Stimulated activated CD4-positive, alpha-beta T cell treated with anti-CD3 and anti-CD28 coated beads, Interleukin-1b, Interleukin-23, amount 100 ng/mL, for 48 hours (primary cell): ENCODE results near the gene ID2.

ENCODE experiments used
- DNase-seq: peaks from one replicate; pipeline ENCODE4 v3.0.0-alpha.2; 2020

ID2 gene

GRCh38 chr2:8648441-8649213, 33.2 kb upstream of the ID2 start:
- DNase-seq, result no peak

DNA sequence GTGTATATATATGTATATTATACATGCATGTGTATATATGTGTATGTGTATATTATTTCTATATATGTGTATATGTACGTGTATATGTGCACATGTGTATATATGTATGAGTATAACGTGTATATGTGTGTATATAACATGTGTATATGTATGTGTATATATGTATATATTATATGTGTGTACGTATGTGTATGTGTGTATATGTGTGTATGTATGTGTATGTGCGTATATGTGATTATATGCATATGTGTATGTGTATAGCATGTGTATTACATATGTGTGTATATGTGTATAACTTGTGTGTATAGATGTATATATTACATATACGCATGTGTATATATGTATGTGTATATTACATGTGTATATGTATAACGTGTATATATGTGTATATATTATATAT, 32.1 kb upstream of the ID2 start:
- DNase-seq, result no peak

DNA sequence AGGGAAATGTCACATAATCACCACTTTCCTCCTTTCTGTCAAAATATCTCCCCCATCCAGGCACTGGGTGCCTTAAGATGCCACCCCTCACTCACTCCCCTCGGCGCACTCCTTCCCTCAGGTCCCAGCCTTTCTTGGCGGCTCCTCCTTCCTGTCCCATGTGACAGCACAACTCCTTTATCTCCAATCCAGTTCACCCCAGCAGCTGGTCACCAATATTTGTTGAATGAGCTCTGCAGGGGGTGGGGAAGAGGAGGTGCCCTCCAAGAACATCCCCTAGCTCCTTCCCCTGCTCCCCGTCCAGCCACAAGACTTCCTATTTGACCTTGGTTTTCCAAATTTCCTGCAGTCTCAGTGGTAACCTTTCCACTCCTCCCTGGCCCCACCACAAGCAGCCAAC, 31.6 kb upstream of the ID2 start:
- DNase-seq, result no peak

- no peak for DNase-seq
Measured at GRCh38 chr2:8652774-8653426, 29.0 kb upstream of the ID2 start.

DNA sequence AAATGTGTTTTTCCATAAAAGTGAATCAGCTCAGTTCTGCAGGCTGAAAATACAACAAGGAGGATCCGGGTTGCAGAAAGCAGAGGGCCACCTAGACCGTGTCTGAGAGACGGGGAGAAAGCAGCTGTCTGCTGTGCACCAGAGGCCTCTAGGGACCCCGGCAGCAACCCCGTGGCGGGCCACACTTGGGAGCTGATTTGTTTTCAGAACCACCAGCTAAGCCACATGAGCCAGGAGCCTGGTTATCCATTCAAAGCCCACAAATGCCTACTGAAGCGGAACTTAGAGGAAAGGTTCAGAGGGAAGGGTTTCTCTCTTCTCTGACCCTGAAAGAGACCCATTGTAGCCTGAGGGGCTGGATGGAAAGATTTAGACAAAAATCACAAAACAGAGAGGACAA, 28.4 kb upstream of the ID2 start:
- no peak for DNase-seq

- DNase-seq, result no peak
Measured at GRCh38 chr2:8654041-8654440, 27.8 kb upstream of the ID2 start.

- no peak for DNase-seq
Measured at GRCh38 chr2:8654483-8654882, 27.4 kb upstream of the ID2 start.

GRCh38 chr2:8656160-8656641, 25.7 kb upstream of the ID2 start:
- DNase-seq, result no peak

GRCh38 chr2:8656811-8657210, 25.0 kb upstream of the ID2 start:
- no peak for DNase-seq

DNA sequence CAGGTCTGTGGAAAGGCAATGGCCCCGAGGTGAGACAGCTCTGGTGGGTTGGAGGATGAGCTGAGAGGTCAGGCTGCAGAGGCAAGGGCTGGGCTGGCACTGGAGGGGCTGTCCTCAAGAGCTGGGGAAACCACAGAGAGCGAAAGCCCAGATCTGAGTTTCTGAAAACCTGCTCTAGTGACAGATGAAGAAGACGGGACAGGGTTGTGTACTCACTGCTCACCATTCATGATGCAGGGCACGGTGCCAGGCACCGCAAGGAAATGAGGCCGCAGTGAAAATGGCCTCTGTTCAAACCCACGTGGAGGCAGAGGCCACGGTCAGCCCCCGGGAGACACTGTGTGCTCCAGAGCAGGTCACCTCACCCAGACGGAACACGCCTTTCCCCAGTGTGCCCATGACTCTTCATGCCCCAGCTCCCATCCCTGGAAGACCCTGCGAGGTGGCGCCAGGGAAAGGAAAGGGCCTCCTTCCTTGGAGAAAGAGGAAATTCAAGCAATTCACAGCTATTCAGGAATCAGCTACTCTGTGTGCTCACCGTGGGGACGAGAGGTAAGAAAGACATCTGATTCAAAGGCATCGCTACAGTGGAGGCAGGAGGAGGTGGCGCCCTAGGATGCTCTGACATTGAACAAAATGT, 24.3 kb upstream of the ID2 start:
- peak; percentile 20 for DNase-seq

DNA sequence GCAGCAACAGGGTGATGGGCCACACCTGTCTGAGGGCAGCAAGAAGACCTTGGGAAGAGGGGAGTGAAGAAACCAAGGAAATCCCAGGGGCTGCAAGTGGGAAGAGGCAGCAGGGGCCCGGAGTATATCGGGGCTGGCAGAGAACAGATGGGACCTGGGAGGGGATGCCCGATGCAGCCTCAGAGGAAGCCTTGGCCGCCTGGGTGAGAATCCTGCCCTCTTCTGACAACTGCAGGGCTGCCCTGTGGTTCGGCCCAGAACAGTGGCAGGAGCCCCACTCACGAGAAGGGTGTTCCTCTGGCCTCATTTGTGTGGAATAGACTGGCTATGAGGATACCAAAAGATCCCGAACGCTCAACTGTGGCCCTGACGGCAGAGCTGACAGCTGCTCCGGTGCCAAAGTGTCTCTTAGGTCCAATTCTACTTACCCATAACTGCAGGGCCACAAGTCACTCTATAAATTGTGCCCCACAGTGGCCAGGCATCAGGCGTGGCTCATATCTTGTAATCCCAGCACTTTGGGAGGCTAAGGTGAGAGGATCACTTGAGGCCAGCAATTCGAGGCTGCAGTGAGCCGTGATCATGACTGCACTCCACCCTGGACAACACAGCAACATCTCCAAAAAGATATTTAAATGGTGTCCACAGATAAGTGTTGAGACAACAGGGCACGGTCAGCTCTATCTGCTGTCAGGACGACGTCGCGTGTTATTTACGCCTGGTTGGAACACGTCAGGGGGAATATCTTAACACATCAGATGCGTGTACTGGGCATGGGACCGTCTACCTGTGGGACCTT, 23.6 kb upstream of the ID2 start:
- no peak for DNase-seq

DNA sequence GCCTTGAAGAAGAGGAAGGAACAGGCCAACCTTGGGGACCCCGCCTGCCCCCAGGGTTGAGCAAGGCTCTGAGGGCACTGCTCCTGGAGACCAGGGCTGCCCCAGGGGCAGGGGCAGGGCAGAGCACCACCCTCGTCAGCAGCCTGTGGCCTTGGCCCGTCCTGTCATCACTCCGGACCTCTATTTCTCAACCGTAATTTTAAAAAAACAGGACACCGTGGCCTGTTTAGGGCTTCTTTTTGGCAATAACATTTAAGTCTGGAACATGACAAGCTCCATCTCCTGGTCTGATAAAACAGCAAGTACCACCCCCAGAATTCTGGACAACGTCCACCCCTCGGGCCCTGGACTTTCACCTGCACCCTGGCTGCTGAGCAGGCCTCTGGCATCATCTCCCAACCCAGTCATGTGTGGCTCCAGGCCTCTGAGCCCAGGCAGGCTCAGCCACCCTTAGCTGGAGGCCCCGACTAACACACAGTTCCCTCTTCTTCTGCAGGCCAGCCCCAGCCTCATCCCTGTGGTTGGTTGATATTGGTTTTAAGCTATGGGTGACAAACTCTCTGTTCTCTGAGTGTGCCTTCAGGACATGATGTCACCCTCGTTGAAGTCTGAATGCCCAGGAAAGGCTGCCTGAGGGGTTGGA, 22.6 kb upstream of the ID2 start:
- DNase-seq, result no peak

DNA sequence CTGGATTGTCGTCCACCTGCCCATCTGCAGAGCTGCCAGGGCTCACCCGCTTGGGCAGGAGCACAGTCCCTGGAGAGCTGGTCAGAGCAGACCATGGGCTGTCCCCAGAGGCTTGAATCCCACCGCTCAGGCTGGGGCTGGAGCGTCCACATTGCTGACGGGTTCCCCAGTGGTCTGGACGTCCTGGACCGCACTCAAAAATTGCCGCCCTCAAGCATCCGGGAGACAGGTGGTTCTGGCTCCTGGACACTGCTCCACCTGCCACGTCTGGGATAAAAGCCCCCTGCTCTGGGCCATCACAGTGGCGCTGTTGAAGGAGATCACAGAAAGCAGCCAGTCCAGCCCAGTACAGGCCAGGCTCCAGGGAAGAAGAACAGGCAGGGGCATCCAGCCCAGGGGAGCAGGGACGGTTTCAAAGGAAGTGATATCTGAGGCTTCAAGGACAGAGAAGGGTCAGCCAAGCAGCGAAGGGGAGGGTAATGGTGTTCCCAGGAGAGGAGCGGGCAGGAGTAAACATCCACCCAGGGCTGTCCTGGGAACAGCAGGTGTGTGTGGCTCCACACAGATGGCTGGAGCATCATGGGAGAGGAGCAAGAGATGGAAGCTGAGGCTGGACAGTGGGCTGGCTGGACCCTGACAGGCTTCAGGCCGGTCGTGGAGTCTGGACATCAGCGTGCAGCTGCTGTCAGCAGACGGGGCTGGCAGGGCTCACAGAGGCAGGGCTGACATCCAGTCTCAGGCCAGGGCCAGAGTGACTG, 21.9 kb upstream of the ID2 start:
- DNase-seq, result no peak

GRCh38 chr2:8661235-8661634, 20.6 kb upstream of the ID2 start:
- DNase-seq, result no peak

GRCh38 chr2:8661736-8662135, 20.1 kb upstream of the ID2 start:
- no peak for DNase-seq

GRCh38 chr2:8662239-8662879, 19.5 kb upstream of the ID2 start:
- DNase-seq, result no peak

DNA sequence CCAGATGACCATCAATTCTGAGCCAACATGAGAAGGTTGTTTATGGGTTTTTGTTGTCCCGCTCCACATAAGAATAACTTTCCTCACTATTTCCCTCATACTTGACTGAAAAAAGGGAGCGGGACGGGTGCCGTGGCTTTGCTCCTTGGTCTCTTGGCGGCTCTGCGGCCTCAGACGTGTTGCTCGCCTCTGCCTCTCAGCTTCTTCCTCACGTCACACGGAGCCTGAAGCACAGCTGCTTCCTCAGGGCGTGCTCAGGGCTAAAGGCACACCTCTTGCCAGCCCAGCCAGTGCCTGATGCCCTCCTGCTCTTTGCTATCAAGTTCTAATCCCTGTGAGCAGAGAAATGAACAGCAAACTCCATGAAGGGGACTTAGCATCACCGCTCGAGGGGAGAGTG, 17.9 kb upstream of the ID2 start:
- no peak for DNase-seq

DNA sequence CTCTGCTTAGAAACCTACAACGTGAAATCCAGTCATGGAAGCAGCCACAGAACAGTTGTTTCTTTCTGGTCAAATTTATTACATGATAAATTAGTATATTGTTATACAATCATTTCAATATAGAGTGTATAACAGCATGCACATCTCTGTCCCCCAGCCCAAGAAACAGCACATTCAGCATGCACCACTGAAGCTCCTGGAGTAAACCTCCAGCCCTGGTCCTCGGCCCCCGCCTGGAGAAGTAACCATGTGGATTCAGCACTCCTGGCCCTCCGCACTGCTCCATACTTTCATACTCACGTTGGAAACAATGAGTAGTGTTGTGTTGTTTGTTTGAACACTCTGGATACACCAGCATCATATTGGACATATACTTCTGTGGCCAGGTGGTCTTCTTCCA, 15.3 kb upstream of the ID2 start:
- no peak for DNase-seq

GRCh38 chr2:8667896-8668512, 13.9 kb upstream of the ID2 start:
- no peak for DNase-seq

- no peak for DNase-seq
Measured at GRCh38 chr2:8669157-8669817, 12.6 kb upstream of the ID2 start.
